ENCODE measurements around the gene KRTAP10-7. TPM values are rescaled to one million over a fixed set of nuclear protein-coding genes. Genes with fewer than 3 reads are reported as not detected.
"Not testable (repeated sequence)": the region's sequence is repeated elsewhere in the genome, so short reads cannot be mapped to it uniquely, and the experiment has no call there.

The KRTAP10-7 gene
- total RNA-seq, 4 donors from 2014 or later = not detected

DNA sequence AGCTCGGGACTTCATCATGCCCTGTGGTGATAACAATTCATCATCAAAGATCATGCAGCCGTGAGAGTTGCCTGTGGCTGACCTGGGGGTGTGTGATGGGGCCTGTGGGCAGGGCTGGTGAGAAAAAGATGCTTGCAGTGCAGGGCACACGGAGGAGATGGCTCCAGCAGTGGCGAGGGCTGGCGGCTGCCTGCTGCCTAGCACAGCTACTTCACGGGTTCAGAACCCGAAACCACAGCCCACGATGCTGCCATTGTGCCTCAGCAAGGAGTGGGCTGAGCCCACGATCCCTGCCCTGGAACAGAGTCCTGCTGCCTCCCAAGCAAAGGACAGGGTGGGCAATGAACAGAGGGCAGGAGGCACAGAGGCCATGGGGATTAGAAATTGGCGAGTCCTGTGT is 25.9 kb downstream of the KRTAP10-7 start:
- ATAC-seq (ENCODE audit: low FRiP score) (no peak), DNase-seq (ENCODE audit: low spot score) (no peak)
- TF ChIP-seq, protein P1, sequence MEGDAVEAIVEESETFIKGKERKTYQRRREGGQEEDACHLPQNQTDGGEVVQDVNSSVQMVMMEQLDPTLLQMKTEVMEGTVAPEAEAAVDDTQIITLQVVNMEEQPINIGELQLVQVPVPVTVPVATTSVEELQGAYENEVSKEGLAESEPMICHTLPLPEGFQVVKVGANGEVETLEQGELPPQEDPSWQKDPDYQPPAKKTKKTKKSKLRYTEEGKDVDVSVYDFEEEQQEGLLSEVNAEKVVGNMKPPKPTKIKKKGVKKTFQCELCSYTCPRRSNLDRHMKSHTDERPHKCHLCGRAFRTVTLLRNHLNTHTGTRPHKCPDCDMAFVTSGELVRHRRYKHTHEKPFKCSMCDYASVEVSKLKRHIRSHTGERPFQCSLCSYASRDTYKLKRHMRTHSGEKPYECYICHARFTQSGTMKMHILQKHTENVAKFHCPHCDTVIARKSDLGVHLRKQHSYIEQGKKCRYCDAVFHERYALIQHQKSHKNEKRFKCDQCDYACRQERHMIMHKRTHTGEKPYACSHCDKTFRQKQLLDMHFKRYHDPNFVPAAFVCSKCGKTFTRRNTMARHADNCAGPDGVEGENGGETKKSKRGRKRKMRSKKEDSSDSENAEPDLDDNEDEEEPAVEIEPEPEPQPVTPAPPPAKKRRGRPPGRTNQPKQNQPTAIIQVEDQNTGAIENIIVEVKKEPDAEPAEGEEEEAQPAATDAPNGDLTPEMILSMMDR (IDR thresholded peaks at IDR 0.05) = no peak

DNA sequence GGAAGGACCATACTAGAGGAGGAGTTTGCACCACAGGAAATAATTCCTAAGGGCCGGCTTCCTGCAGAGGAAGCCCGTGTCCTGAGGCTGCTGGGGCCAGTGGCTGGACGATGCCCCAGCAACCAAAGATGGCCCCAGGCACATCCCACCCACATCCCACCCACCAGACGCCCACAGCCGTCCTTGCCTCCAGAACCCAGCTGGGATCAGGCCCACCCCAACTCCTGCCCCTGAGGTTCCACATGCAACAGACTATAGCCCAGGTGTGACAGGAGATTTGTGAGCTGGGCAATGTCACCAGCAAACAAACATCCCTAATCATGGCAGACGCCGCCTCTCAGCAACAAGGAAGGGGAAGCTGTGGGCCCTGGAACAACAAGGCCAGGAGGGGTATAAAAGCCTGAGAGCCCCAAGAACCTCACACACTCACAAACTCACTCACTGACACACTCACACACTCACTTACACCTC is 26.3 kb downstream of the KRTAP10-7 start, which contains the start of gene KRTAP10-9:
Gene KRTAP10-9 (plus strand): TSS at position 421 of the 471 bp plus-strand sequence. CDS start 79 bp downstream, outside the sequence.
- ATAC-seq (ENCODE audit: low FRiP score) (no peak), DNase-seq (ENCODE audit: low spot score) (no peak)
- TF ChIP-seq, protein P1 (IDR thresholded peaks at IDR 0.05) = no peak

DNA sequence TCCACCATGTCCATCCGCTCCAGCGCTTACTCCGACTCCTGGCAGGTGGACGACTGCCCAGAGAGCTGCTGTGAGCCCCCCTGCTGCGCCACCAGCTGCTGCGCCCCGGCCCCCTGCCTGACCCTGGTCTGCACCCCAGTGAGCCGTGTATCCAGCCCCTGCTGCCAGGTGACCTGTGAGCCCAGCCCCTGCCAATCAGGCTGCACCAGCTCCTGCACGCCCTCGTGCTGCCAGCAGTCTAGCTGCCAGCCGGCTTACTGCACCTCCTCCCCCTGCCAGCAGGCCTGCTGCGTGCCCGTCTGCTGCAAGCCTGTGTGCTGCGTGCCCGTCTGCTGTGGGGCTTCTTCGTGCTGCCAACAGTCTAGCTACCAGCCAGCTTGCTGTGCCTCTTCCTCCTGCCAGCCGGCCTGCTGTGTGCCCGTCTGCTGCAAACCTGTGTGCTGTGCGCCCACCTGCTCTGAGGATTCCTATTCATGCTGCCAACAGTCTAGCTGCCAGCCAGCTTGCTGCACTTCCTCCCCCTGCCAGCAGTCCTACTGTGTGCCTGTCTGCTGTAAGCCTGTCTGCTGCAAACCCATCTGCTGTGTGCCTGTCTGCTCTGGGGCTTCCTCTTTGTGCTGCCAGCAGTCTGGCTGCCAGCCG is 26.9 kb downstream of the KRTAP10-7 start:
- DNase-seq (ENCODE audit: low spot score); ATAC-seq (ENCODE audit: low FRiP score): not testable (repeated sequence)

DNA sequence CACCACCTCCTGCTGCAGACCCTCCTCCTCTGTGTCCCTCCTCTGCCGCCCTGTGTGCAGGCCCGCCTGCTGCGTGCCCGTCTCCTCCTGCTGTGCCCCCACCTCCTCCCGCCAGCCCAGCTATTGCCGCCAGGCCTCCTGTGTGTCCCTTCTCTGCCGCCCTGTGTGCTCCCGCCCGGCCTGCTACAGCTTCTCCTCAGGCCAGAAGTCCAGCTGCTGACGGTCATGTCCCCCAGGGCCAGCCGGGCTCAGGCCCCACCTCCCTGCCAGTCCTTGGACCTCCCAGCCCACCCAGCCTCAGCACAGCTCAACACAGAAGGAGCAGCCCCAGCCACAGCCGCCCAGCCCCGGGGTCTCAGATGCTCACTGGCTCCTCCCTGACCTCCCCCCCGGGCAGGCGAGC is 27.4 kb downstream of the KRTAP10-7 start:
- not testable (repeated sequence) for ATAC-seq (ENCODE audit: low FRiP score); DNase-seq (ENCODE audit: low spot score)

DNA sequence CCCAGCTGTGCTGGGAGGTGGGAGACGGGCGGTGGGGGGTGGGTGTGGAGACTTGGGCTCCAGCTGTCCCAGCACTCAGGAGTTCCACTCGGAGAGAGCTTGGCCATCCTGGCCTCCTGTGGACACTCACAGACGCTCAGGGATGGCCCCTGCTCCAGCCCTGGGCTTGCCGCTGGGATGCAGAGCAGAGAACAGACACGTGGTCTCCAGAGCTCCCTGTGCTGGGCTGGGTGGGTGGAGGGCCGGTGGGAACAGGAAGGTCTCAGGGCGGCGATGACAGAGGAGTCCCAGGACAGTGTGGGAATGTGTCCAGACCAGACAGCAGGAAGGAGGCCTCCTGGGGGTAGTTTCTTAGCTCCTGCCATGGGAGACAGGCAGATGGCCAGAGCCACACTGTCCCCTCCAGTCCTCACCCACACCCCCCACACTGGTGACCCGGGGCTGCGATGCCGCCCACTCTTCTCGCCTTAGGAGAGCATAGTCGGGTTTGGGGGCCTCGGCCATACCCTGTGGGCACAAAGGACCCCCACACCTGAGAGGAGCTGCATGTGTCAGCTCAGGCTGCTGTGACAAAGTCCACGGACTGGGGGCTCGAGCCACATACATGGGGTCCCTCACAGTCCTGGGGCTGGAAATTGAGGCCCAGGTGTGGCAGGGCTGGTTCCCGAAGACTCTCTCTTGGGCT is 28.5 kb downstream of the KRTAP10-7 start:
- DNase-seq (ENCODE audit: low spot score) = no peak

DNA sequence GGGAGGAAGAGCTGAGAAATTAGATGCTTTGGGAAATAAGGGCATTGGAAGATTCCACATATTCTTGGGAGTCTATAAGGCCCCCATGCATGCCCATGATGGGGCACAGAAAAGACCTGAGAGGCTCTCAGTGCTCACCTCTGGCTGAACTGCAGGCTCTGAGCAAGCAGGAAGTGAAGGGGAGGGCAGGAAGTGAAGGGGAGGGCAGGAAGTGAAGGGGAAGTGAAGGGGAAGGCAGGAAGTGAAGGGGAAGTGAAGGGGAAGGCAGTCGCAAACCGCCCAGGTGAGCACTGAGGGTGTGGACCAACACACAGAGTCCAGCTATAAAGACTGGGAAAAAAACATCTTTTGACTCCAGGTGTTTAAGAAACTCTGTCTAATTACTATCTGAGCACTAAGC is 30.0 kb downstream of the KRTAP10-7 start:
- TF ChIP-seq, protein P1 (IDR thresholded peaks at IDR 0.05) = no peak
- ATAC-seq (ENCODE audit: low FRiP score) (no peak), DNase-seq (ENCODE audit: low spot score) (no peak)

More for the DNA sequence above, 28.5 kb downstream of the KRTAP10-7 start:
- ATAC-seq (ENCODE audit: low FRiP score) = no peak
- TF ChIP-seq, protein P1 (IDR thresholded peaks at IDR 0.05) = no peak

DNA sequence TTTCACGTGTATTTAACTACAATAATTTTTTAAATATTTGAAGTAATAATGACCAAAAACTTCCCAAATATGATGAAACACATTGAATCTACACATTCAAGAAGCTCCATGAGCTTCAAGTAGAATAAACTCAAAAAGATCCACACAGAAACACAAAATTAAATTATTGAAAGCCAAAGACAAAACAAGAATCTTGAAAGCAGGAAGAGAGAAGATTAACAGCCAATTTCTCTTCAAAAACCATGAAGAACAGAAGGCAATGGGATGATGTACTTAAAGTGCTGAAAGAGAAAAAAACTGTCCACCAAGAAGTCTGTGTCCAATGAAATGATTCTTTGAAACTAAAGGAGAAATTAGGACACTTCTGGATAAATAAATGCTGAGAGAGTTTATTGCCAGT is 31.7 kb downstream of the KRTAP10-7 start:
- TF ChIP-seq, protein P1 (IDR thresholded peaks at IDR 0.05) = no peak
- ATAC-seq (ENCODE audit: low FRiP score) (no peak), DNase-seq (ENCODE audit: low spot score) (no peak)

Data from omental fat pad (tissue), 4 donors.